NCI-H526 (cell line): ENCODE measurements around the gene ARTN.
A peak's percentile ranks its signal among the peaks of the same experiment; 100 is the strongest.

Source experiments
- DNase-seq, 2 experiments: peaks; one replicate each; lab custom pipeline; 2025; lab: John Stamatoyannopoulos, UW

Gene ARTN, protein sequence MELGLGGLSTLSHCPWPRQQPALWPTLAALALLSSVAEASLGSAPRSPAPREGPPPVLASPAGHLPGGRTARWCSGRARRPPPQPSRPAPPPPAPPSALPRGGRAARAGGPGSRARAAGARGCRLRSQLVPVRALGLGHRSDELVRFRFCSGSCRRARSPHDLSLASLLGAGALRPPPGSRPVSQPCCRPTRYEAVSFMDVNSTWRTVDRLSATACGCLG

DNA sequence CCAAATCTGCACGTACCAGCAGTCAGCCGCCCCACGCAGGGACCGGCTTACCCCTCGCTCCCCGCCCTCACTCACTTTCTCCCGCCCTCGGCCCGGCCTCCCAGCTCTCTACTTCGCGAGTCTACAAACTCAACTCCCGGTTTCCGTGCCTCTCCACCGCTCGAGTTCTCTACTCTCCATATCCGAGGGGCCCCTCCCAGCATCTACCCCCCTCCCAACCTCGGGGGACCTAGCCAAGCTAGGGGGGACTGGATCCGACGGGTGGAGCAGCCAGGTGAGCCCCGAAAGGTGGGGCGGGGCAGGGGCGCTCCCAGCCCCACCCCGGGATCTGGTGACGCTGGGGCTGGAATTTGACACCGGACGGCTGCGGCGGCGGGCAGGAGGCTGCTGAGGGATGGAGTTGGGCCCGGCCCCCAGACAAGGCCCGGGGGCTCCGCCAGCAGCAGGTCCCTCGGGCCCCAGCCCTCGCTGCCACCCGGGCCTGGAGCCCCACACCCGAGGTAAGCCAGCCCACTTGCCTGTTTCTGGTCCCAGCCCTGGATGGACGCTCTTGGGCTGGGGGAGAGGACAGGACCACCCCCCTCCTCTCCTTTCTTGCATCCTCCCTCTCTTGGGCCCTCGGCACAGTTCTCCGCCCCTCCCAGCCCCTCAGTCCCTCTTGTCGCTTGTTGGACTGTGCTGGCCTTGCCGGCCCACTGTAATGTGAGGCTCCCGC is at the start of gene ARTN:
Gene ARTN, plus strand, starts transcription at position 416 of the 715 bp plus-strand sequence. CDS start 1,856 bp downstream, outside the sequence.
- peak; percentile 47 to 88 for DNase-seq

DNA sequence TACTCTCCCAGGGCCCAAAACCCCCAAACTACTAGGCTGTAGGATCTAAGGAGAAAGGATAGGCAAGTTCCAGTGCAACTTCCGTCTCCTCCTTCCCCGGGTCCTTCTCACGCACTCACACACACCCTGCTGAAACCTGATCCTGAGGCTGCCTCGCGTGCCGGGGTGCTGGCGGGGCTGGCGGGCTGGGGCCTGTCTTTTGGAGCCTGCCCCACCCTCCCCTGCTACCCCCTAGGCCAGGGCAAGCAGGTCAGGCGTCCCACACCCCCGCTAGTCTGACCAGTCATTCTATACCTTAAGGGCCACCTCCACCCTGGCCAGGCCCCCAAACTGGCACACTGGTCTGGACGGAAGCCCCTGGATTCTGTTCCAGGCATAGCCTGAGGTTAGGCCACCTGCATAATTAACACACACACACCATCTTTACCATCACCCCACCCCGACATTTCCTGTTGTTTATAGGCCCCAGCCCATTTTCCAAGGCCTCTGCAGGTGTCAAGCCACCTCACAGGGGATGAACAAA is 48.3 kb upstream of the ARTN start:
- DNase-seq: peak; percentile 42 to 73

- no peak for DNase-seq
These were observed 45.9 kb upstream of the ARTN start for GRCh38 chr1:43887748-43888147.

- no peak for DNase-seq
These were observed 42.8 kb upstream of the ARTN start for GRCh38 chr1:43890815-43891214.

DNA sequence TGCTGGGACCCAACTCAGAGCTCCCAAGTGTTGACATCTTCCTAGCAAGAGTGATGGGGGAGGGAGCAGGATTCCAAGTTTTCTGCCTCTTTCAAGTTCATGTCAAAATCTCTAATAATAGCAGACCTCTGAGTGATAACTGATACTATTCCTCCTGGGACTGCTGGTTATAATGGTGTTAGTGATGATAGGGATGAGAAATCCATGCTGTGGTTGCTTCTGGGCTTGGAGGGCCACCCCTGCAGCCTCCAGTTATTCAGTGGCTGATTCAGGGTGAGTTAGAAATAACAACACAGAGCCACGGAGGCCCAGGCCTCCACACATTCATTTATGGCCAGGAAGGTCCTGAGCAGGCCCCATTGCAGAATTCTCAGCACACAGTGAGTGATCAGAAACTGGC is 40.6 kb upstream of the ARTN start:
- no peak for DNase-seq

DNA sequence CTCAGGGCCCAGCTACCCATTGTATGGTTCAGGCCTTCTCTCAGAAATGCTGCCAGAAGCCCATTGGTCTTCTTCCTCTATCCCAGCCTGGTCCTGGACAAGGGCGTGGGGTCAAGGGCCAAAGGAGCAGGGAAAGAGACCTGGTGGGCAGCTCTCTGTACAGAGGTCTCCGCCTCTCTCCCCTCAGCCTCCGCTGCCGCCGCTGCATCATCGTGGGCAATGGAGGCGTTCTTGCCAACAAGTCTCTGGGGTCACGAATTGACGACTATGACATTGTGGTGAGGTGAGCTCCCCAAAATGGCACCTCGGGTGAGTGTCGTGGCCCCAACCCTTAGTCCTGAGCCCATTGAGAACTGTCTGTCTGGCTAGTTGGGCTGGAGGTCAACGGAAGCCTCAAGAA is 34.6 kb upstream of the ARTN start:
- DNase-seq: no peak

DNA sequence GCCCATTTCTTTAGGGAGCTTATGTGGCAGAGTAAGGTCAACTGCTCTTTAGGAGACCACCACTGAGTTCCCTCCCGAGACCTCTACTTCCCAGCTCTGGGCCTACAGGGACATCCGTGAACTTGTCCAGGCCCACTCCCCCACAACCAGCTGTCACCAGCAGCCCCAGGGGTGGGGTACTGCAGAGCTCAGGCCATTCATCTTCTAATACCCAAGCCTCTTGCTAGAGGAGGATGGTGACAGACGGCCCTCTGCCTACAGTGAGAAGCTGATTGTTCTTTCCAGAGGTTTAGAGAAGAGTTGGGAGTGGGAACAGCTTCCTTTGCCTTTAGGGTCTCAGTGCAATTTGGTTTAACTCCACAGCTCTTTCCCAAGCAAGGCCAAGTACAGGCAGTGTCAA is 33.2 kb upstream of the ARTN start:
- DNase-seq: no peak

GRCh38 chr1:43901196-43901961 is 32.2 kb upstream of the ARTN start:
- no peak for DNase-seq

- DNase-seq: peak in 1 of 2 experiments; percentile 29
These were observed 31.4 kb upstream of the ARTN start for GRCh38 chr1:43902058-43902831.

- DNase-seq: no peak
These were observed 28.7 kb upstream of the ARTN start for GRCh38 chr1:43904660-43905551.

DNA sequence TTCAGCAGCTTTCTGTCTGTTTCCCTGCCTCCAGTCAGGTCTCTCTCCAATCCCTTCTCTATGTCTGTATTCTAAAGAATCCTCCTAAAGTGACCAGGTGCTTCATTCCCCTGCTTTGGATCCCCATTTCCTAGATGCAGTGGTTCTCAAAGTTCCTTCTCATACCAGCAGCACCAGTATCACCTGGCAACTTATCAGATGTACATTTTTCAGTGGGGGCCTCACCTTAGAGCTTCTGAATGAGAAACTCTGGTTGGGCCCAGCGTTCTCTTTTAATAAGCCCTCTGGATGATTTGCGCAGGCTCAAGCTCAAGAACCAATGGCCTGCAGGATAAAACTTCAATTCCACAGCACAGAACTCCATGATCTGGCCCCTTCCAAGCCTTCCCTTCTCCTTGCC is 25.4 kb upstream of the ARTN start:
- DNase-seq: no peak

- no peak for DNase-seq
These were observed 24.7 kb upstream of the ARTN start for GRCh38 chr1:43908858-43909257.

DNA sequence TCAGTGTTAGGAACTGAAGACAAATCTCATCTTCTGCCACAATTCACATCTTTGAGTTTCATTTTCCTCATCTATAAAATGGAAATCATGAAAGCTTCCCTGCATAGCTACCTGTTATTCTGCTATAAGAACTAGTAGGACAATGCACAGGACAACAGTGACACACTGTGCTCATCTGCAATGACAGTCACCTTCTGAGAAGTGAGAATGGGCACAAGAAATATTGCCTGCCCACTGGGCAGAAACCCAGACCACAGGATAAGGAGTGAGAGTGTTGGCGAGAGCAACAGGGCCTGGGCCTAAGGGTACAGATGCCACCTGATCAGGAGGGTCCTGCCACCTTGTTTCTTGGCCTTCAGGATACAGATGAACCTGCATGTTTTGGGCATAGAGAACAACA is 23.3 kb upstream of the ARTN start:
- DNase-seq: no peak

DNA sequence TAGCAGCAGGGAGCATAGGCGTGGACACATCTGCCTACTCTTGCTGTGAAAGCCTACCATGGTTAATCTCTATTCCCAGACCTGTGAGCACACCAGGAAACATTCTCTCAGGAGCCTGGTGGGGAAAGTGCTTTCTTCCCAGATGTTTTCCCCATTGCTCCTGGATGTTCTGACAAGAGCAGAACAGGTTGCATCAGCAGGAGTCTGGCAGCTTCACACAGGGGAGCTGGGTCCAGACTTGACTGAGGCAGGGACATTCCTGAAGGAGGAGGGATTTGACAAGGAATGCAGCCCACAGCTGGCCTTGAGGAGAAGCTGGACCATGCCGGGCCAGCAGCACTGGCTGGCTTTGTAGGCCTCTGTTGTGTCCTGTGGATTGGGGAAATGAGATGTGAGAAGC is 21.0 kb upstream of the ARTN start:
- DNase-seq: no peak

DNA sequence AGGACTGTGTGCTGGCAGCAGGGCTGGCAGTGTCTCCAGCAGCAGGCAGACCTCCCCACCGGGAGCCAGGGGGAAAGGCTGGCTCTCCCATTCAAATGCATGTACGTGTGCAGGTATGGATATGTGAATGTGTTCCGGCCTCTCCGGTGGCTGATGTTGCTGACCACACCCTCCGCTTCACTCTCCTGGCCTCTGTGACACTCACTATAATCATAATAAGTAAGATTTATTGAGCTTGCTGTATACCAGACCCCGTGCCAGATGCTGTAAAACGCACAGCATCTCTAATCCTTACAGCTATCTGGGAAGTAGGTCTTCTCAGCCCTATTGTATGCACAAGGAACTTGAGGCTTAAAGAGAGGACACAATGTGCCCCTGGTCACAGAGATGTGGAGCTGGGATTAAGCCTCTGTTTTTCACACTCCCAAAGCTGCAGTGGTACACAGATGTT is 20.5 kb upstream of the ARTN start:
- no peak for DNase-seq

- no peak for DNase-seq
These were observed 19.8 kb upstream of the ARTN start for GRCh38 chr1:43913666-43914360.

- no peak for DNase-seq
These were observed 18.8 kb upstream of the ARTN start for GRCh38 chr1:43914576-43915525.

- DNase-seq: no peak
These were observed 13.7 kb upstream of the ARTN start for GRCh38 chr1:43919906-43920305.

GRCh38 chr1:43921022-43921421 is 12.6 kb upstream of the ARTN start:
- no peak for DNase-seq
